Measurements from ENCODE around the gene SMIM20.
"Not testable (repeated sequence)": the region's sequence is repeated elsewhere in the genome, so short reads cannot be mapped to it uniquely, and the experiment has no call there.

Gene SMIM20

DNA sequence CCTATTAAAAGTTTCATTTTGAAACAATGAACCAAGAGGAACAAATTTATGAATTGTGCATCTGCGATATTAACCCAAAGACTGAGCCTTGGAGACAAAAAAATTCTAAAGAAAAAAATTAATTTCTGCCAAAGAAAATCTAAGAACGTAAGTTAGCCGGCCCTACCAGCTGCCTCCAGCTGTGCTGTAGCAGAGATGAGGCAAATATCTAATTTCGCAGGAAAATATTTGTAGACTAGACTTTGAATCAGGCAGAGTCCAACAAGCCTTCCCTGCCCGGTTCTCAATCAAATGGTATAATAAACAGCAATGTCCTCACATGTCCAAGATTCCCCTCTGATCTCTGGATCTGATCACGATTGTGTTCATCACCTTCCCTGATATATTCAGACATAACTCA lies 21.2 kb upstream of the SMIM20 start:
- no peak for DNase-seq

DNA sequence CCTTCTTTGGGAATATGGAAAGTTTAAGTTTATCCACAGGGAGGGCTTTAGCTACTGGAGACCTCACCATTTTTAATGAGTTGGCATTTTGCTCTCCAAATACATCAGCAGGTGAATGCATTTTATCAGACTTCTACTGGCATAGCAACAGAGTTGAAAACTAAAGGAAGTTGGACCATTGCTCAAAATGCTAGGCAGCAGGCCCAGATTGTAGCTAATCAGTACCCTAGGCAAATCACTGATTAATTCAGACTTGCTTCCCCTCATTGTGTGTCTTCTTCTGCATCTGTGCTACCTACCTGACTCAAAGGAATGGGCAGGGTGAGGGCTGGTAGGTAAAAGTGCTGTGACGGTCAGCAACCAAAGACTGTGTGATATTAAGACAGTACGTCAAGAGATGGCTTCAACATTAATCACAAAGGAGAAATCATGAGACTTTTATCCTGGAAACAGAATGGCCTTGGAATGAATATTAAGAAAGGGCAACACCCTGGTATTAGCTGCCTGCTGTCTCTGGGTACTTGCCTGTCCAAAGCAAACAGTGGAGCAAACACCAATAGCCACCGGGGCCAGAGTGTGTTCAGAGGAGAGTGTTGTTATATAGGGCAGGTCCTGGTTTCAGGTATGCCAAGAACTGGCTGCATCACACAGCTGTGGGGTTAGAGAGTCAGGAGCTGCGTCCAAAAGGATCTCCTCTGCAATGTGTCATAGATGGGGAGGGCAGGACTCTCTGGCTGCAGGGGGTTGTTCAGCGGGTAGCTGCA lies 17.1 kb upstream of the SMIM20 start:
- no peak for DNase-seq

DNA sequence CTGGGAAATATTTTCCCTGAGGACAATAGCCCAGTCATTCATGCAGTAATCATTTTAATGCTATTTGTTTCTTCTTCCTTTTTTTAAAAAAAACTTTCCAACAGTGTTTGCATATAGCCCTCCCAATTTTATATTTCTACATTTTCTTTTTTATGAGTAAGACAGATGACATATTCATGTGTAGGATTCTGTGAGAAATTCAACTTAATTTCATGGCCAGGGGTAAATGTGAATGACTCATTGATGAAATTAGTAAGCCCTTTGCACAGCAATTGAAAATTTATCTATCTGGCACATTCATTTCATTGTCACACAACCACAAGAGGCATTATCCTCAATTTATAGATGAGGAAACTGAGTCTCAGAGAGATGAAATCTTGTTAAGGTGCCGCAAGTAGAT lies 13.7 kb upstream of the SMIM20 start:
- no peak for DNase-seq

DNA sequence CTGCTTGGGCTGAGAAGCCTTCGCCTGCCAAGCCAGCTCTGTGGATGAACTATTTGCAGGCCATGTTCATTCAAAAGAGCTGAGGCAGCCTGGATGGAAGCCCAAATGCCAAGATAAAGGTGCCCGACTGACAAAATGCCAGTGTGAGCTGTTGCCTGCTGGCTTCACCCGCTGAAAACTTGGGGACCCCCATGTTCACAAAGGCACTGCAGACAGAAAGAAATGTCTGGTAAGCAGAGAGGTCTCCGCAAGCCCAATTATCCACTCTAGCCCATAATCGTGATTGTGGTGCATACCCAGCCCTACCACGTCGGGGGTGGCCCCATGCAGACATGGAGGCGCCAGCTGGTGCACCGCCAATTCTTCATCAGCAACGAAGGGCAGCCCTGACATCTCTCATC lies 13.0 kb upstream of the SMIM20 start:
- no peak for DNase-seq

DNA sequence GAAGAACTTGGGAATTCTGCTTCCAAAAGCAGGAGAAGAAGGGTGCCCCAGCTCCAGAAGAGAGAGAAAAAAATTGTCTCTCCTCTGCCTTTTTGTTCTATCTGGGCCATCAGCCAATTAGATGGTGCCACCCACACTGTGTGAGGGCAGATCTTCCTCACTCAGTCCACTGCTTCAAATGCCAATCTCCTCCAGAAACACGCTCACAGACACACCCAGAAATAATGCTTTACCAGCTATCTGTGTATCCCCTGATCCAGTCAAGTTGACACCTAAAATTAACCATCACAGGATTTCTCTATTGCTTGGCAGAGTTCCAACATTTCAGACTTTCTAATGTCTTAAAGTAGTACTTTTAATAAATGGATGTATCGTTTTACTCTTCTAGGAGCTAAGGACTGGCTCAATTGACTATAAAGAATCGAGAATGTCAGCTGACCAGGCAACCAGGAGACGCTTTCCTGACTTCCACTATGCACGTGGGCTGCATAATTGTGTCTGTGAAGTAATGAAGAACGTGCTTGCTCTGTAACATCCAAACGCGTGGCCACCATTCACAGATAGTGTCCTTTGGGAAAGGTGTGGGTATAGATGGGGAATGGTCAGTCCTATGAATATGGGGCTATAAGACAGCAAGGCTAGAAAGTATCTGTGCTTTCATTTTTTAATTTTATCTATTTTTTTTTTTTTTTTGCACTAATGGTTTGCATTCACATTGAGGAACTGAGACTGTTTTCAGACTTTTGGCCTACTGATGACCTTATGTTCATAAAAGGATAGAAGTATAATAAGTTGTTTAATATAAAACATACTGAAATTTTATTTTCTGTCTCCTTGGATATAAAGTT lies 9.9 kb upstream of the SMIM20 start:
- DNase-seq = no peak

DNA sequence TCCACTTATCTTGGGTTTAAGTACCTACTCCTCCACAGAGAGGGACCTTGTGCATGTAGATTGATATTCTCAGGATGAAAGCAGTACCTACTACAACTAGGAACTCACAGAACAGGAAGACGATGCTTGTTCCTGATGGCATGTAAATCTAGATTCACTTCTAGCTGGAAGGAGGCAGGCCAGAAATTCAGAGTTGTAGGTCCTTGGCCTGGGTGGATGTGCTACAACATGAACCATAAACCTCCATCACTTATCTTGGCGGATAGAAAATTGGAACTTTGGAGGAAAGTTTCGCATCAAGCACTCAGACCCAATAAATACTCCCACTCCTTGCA lies 9.3 kb upstream of the SMIM20 start:
- DNase-seq = no peak

DNA sequence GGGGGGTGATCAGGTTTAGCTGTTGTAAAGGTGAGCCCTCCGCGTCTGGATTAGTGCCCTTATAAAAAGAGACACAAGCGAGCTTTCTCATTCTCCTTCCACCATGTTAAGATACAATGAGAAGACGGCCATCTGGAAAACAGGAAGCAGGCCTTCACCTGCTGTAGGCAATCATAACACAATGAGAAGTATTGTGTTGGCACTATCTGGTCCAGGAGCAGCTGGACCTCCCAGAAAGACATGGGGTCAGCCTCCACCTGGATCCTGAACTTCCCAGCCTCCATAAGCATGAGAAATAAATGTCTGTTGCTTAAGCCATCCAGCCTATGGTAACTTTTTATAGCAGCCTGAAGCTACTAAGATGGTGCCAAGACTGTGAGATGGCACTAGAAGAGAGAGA lies 8.6 kb upstream of the SMIM20 start:
- DNase-seq = no peak

DNA sequence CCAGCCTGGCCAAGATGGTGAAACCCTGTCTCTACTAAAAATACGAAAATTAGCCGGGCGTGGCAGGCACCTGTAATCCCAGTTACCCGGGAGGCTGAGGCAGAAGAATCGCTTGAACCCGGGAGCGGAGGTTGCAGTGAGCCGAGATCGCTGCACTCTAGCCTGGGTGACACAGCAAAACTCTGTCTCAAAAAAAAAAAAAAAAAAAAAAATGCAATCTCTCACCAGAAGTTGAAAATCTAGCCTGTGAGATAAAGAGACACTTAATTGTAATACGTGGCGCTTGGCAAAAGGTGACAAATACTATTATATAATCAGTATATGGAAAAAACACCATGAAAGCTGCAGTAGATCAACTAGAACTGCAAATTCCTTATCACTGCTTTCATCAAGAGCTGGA lies 7.9 kb upstream of the SMIM20 start:
- DNase-seq = not testable (repeated sequence)

DNA sequence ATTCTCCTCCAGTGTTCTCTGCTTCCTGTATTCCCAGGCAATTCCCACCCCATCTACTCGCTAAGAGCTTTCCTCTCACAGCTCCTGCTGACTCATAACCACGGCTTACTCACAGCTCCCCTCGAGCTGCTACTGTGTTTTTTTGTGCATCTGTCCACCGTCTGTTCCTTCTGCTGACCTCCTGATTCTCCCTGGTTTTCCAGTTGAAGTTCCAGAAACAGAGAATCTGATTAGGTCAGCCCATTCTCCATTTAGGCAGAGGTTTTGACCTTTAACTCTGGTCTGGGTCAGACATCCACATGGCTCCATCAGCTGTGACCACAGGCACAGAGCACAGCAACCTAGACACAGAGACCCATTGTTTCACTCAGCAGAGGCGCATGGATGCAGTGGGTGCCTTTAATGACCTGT lies 5.5 kb upstream of the SMIM20 start:
- no peak for DNase-seq

DNA sequence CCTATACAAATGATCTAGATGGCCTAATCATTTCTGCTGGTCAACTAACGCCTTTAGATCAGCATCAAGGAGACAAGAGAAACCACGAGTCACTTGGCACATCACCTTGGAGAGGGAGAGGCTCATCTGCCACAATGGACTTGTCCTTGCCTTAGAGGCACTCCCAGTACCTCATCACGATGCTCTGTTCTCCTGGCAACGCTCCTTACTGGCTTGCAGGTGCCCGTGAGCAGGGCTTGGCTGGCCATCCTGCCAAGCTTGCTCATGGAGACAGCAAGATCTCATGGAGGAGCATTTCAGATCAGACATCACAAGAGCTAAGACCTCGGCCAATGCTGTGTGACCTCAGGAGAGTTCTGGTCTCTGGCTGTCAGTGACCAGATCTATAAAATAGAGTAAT lies 2.7 kb upstream of the SMIM20 start:
- no peak for DNase-seq

DNA sequence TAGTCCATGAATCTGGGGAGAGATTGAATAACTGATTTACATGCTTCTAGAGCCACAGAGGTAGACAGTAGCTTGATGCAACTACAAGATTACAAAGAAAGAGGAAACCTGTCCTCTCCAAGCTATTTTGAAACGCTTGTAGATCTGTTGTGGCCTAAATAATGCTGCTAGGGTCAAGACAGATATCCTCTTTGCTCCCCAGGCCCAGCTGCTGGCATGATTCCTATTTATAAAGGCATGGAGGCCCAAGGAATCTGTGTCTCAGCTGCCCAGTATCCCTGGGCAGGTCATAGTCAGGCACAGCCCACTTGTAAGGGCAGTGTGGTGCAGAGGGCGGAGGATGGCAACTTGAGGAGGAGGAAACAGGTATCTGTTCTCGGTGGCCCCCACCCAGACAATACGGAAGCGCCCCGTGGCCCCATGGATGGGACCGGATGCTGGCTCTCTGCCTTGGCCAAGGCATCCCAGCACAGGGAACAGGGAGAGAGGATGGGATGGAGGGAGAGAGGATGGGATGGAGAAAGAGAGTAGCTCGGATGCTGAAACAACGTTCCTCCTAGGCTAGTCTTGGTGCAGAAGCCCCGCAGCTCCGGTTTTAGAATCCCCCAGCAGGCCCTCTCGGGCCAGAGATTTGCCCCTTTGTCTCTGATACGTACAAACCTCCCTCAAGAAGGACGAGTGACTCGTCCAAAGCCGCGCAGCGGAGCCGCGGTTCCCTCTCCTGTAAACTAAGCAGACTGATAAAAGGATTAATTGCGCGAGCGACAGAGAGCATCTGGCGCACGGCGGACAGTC lies 767 bp upstream of the SMIM20 start:
- peak; percentile 44 for DNase-seq

DNA sequence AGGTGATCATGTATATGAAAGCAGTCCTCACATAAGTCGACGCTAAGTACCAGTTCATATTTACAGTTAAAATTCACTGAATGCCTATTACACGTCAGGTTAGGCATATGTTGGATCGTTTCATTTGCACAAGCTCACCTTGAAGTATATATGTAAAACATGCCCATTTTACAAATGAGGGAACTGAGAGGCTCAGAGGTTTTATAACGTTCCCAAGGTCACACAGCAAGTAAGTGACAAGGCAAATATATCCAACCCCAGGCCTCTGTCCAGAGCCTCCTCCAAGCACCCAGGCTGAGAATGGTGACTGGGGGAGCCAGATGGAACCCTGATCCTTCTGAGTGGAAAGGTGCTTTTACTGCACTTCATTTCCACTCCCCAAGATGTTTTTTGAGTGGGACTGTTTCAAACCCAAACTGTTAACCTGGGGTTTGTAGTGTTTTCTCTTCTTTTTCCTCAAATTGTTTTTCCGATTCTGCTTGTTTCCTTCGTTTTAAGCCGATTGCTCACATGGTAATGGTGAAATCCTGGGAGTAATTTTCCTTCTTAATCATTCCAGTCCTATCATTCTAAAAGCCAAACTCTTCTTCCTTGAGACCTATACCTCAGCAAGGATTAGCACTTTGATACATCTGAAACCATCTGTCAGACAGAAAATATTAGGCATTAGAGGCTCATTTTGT lies 791 bp downstream of the SMIM20 start:
- DNase-seq = no peak

DNA sequence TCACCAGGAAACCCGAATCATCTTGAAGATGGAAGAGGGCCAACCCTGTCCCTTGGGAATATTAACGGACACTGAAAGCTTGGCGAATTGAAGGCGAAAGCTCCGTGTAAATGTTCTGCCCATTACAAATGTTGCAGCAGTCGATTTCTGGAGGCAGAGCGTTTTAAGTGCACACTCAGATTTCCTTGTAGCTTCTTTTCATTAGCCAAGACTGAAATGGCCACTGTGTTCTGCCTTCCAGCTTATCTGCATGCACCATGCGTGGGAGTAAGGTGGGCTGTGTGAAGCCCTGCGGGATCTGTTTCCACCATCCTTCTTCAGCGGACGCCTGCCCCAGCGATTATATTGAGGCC lies 1.3 kb downstream of the SMIM20 start:
- no peak for DNase-seq

DNA sequence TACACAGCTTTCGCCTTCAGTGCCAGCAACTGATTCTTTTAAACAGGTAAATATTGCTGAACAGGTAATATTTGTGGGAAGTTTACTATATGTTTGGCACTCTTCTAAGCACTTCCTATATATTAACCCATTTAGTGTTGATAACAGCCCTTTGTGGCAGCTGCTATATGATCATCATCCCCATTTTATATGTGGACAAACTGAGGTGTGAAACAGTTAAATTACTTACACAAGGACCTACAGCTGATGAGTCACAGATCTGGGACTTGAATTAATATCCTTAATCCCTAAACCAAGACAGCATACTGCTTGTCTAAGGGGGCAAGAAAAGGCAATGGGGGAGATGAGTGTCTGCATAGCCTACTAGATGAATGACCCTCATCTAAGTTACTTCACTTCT lies 2.9 kb downstream of the SMIM20 start:
- DNase-seq = no peak

DNA sequence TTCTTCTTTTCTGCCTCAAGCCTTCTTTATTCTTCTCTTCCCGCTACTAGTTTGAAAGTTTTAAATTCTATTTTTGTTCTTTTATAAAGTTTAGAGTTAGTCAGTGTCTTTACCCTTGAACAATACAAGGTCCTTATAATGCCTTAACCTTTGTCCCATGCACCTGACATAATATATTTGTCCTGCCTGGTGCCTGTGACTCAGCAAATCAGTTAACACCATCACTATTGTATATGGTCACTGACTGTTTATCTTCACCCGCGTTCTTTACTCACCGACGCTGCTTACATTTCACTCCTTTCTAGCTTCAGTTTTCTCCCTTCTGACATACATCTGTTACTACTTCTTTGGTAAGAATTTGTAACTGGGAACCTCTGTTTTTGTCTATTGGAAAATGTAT lies 5.7 kb downstream of the SMIM20 start:
- DNase-seq = no peak

DNA sequence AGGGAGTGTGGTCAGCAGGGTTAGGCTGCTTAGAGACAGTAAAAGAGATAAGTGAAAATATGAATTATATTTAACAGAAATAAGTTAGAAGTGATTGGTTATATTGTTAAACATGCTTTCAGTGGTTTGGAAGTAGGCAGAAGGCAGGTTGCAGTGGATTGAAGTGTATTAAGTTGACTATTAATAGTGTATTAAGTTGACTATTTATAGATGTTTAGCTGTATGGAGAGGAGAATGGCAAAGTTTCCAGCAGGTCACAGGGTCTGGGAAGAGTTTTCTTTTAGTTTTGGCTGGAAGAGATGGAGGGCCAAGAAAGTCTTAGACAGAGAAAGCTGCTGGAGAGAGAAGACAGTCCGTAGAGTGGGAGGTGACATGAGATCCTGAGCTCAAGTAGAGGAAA lies 7.9 kb downstream of the SMIM20 start:
- DNase-seq = no peak

DNA sequence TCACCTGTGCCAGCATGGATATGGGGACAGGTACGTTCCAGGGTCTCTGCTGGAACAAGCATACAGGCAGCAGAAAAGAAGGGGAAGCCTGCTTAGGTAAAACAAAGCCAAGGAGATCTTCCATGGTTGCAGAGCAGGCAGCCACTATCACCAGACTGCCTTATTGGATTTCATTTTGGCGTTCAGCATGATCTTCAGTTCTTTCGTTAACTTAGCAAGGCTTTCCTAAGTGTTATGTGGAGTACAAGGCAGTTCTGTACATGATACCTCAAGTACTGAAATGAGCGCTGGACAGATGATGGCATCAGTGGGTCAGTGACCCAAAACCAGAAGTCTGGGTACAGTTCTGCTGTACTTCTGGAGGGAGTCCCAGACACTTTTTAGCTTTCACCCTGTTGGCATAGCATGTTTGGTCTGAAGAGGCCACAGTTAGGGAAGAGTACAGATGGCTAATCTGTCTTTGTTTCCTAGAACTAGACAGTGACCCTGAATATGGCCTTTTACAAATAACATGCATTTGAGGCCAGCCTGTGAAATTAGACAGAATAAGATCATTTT lies 8.9 kb downstream of the SMIM20 start:
- no peak for DNase-seq

DNA sequence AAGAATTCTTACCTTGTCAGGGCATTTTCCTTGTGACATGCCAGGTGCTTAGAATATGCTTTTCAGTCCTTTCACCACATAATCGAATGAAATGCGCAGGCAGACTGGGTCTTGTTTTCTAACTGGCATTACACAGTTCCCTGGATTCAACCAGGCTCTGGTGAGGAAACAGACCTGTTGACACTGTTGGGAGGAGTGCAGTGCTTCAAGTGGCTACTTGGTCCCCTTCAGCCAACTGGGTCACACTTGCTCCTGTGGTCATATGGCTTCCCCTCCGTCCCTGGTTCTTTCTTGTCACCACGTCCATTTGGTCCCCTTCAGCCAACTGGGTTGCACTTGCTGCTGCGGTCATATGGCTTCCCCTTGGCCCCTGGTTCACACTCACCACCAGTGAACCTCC lies 9.7 kb downstream of the SMIM20 start:
- no peak for DNase-seq

DNA sequence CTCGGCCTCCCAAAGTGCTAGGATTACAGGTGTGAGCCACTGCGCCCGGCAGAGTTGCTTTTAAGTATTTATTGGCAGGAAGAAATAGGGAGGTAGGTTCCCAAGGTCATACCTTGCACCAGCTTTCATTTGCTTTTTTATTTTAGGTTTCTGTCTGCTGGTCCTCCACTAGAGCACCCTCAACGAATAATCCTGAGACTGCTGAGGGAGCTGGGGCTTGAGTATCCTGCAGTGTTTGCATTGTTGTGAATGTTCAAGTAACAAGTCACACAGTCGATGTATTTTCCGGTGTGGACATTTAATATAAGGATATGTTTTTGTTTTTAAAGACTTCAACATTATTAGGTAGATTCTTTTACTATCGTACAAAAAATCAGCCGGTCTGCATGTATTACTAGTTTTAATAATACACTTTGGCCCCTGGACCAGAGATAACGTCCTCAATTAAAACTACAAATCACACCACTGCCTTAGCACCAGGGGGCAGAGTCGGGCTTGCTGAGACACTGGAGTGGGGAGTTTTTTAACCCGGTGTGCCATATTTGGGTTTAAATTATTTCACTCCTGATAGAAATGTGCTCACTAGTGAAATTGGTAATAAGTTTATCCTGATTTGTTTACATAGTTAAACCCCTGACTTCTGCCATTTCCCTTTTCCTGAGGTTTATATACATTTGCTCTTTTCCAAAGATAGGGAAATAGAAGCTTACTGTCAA lies 11.6 kb downstream of the SMIM20 start:
- DNase-seq = peak; percentile 19

DNA sequence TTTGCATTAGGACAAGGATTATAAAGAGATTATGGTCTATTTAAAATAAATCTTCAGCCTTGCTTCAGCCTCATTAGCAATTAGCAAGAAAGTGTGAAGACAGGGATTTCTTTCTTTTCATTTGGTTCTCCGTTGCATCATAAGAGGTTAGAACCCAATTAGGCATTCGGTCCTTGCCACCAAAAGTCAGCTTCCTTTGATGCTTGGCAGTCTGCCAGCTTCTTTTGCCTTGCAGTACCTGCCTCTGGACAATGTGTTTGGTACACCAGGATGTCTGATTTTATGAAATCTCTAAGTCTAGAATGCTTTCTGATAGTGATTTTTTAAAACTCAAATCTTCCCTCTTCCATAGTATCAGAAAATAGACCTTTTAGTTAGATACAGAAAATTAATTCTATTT lies 12.4 kb downstream of the SMIM20 start:
- peak; percentile 27 for DNase-seq

DNA sequence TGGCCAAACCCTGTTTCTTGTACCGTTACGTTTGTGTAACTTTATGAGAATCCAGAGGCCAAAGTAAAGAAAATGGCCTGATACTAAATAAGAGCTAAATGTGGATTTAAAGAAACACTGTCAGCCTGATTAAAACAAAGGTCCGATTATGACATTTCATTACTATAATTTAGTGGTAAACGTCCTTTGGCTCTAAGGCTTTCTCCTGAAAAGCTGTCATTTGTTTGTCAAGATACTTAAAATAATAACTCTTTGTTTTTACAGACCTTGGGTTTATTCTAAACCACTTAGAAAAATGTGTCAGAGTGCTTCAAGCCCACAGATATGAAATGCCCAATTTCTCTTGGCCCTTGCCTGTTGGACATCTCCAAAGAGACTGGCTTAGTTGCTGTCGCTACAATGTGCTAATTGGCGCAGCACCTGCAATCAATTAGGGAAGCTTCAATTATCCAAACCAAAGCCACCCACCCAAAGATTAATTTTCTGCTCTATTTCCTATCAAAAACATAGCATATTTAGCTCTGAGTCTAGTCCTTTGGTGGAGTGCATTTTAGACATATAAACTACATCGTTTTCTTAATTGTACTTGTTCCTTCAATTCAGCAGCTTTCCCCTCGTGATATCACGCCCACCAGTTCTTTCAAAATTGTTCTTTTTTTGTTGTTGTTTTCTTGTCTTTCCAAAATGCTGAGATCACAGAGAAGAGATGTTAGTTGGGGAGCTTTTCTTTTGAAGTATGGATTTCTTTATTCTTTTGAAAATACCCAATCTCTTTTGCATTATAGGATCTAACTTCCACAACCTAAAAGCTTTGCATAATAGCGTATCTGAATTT lies 13.6 kb downstream of the SMIM20 start:
- no peak for DNase-seq

Data from CD4-positive, alpha-beta T cell treated with Interleukin-10 for 1 hour (primary cell).